Uterus (tissue), 4 donors: ENCODE measurements around the gene CDADC1. TPM values are rescaled to one million over a fixed set of nuclear protein-coding genes. Genes with fewer than 3 reads are reported as not detected.

Source experiments
- DNase-seq, 2 donors: peaks; one replicate each; pipeline ENCODE4 v3.0.0-alpha.2; 2019 to 2020
- H3K27ac ChIP-seq, 2 donors: fragments of 200-600 bp; sonication (generic); 1 replicate in 1 of 2; 2 replicates in 1 of 2; pipeline ENCODE4 v1.5.1; 2016 to 2018
- H3K27me3 ChIP-seq, 2 donors: fragments of 200-600 bp; sonication (generic); one replicate each; pipeline ENCODE4 v1.5.1; 2018 to 2019; ENCODE audit warnings: control low read depth in 1 of 2
- H3K36me3 ChIP-seq, 2 donors: fragments of 200-600 bp; sonication (generic); one replicate each; pipeline ENCODE4 v1.5.1; 2019; ENCODE audit warnings: control low read depth in 1 of 2
- H3K4me1 ChIP-seq, 2 donors: fragments of 200-600 bp; sonication (generic); one replicate each; pipeline ENCODE4 v1.5.1; 2018 to 2019; ENCODE audit warnings: control low read depth in 1 of 2
- H3K4me3 ChIP-seq, 2 donors: fragments of 200-600 bp; sonication (generic); 1 replicate in 1 of 2; 2 replicates in 1 of 2; pipeline ENCODE4 v1.5.1; 2018 to 2019; ENCODE audit warnings: mild to moderate bottlenecking in 1 of 2
- H3K9me3 ChIP-seq, 2 donors: fragments of 200-600 bp; sonication (generic); one replicate each; pipeline ENCODE4 v1.5.1; 2019; ENCODE audit warnings: control low read depth in 1 of 2
- CTCF ChIP-seq, 4 experiments: fragments of 200-600 bp in 2 of 4; fragments of 450-650 bp in 2 of 4; sonication (generic) in 2 of 4; IDR thresholded peaks; one replicate each; pipeline ENCODE4 v1.5.1; 2016 to 2019; ENCODE audit warnings: antibody characterized with exemption in 4 of 4, mild to moderate bottlenecking in 2 of 4, moderate library complexity in 1 of 4
- POLR2A ChIP-seq, 2 donors: fragments of 450-650 bp; IDR thresholded peaks; one replicate each; pipeline ENCODE4 v1.6.1; 2016; ENCODE audit warnings: antibody characterized with exemption in 2 of 2, mild to moderate bottlenecking in 1 of 2, moderate library complexity in 1 of 2
- intact Hi-C: fragments of 100-400 bp; cut with DNase I; formaldehyde crosslinking; loops from one replicate; pipeline ENCODE4 v1.15.1; 2023; ENCODE audit warnings: low total_unique reads
- total RNA-seq, 4 donors: library from RNA; depleted of rRNA in 3 of 4; stranded (reverse); fragments of >200 nt in 3 of 4; gene quantifications; one replicate each; pipeline versions ENCODE4 v1.1.0 to v1.2.4, GENCODE V29; 2014 to 2023
- donor health status: DM: yes; HTN: yes; CAD: no.

The CDADC1 gene
- total RNA-seq, 4 donors from 2014 or later, result 1.8 to 76.5 (median 10.9) TPM

DNA sequence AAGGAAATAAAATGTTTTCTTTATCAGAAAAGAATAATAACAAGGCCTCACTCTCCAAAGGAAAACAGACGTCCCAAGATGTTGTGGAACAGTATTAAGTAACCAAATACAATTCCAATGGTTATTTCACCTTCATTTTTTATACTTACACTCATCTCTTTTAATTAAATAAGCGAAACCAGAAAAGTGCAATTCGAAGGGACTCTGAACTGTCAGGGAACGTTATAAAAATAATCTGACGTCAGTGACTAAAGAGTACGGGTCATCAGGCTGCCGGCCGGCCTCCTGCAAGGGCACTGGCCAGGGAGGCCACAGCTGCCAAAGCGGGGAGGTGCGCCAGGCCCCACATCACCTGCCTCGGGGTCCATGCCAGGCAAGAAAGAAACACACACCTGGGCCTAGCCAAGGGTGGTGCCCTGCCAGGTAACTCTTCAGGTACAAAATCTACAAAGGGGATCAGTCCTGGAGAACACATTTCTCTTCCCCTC lies 61.2 kb downstream of the CDADC1 start:
- Histone ChIP-seq H3K9me3 (no peaks in the 10 kb centered on the region), H3K36me3 (no peaks in the 10 kb centered on the region), H3K4me3 (no peak overlapping the region), H3K4me1 (peaks cover 0 to 8% of the 10 kb centered on the region in 2 donors), H3K27ac (peak overlapping the region; percentile 88 to 97), H3K27me3 (no peaks in the 10 kb centered on the region)
- peak; percentile 61 to 65 for DNase-seq
- intact Hi-C loops, result loop anchor here (10.0 kb wide), 1 partner anchor 126 kb away; no protein-coding TSS in a partner anchor
- TF ChIP-seq POLR2A (IDR thresholded peaks at IDR 0.05) (no peak), CTCF (IDR thresholded peaks at IDR 0.05) (no peak)

- intact Hi-C loops, result no loop called here
- TF ChIP-seq CTCF (IDR thresholded peaks at IDR 0.05) (no peak), POLR2A (IDR thresholded peaks at IDR 0.05) (no peak)
- peaks cover 4 to 8% of the 10 kb centered on the region in 2 donors for H3K4me1 ChIP-seq
Observed at GRCh38 chr13:49310251-49310650, 62.5 kb downstream of the CDADC1 start.

DNA sequence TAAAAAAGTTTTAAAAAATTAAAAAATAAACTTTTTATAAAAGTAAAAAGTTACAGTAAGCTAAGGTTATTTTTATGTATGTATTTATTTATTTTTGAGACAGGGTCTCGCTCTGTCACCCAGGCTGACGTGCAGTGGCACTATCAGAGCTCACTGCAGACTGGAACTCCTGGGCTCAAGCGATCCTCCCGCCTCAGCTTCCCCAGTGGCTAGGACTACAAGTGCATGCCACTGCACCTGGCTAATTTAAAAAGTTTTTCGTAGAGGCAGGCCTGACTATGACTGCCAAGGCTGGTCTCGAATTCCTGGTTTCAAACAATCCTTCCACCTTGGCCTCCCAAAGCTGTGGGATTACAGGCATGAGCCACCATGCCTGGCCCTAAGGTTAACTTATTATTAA lies 64.1 kb downstream of the CDADC1 start:
- H3K27me3 ChIP-seq, result no peaks in the 10 kb centered on the region
- H3K4me1 ChIP-seq, result peaks cover 4 to 8% of the 10 kb centered on the region in 2 donors
- DNase-seq, result no peak
- no peak overlapping the region for H3K27ac ChIP-seq
- no peak for TF ChIP-seq CTCF (IDR thresholded peaks at IDR 0.05)
- TF ChIP-seq POLR2A (IDR thresholded peaks at IDR 0.05), result no peak
- intact Hi-C loops, result no loop called here
- H3K4me3 ChIP-seq, result no peak overlapping the region
- no peaks in the 10 kb centered on the region for H3K36me3 ChIP-seq
- no peaks in the 10 kb centered on the region for H3K9me3 ChIP-seq

More at GRCh38 chr13:49310251-49310650, 62.5 kb downstream of the CDADC1 start:
- DNase-seq, result no peak
- H3K4me3 ChIP-seq, result no peak overlapping the region
- H3K9me3 ChIP-seq, result no peaks in the 10 kb centered on the region
- H3K36me3 ChIP-seq, result no peaks in the 10 kb centered on the region
- H3K27ac ChIP-seq, result peak overlapping the region; percentile 88 to 97
- H3K27me3 ChIP-seq, result no peaks in the 10 kb centered on the region

DNA sequence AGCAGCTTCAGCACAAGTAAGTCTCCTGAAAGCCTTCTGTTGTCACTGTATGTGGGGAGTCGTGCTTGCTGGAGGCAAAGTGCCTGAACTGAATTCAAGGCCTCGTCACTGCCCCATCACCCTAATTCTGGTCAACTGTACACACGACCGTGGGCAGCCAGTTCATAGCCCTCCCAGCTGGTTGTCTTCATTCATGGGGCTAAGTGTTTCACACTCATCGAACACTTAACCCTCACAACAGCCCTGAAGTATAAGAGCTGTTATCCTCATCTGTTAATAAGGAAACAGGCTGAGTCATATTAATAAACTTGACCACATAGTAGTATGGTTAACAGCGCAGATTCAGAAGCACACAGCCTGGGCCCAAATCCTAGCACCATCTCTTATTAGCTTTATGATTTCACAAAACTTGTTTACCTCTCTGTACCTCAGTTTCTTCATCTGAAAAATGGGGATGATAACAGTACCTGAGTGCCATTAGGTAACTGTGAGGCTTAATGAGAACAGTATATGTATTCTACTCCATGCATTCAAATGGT lies 66.7 kb downstream of the CDADC1 start:
- no peak for DNase-seq
- Histone ChIP-seq H3K4me1 (peaks cover 4% of the 10 kb centered on the region in 2 donors), H3K27ac (peak overlapping the region; percentile 76 to 90), H3K36me3 (no peaks in the 10 kb centered on the region), H3K9me3 (no peaks in the 10 kb centered on the region), H3K4me3 (no peak overlapping the region), H3K27me3 (no peaks in the 10 kb centered on the region)
- TF ChIP-seq CTCF (IDR thresholded peaks at IDR 0.05) (no peak), POLR2A (IDR thresholded peaks at IDR 0.05) (no peak)
- intact Hi-C loops, result no loop called here

DNA sequence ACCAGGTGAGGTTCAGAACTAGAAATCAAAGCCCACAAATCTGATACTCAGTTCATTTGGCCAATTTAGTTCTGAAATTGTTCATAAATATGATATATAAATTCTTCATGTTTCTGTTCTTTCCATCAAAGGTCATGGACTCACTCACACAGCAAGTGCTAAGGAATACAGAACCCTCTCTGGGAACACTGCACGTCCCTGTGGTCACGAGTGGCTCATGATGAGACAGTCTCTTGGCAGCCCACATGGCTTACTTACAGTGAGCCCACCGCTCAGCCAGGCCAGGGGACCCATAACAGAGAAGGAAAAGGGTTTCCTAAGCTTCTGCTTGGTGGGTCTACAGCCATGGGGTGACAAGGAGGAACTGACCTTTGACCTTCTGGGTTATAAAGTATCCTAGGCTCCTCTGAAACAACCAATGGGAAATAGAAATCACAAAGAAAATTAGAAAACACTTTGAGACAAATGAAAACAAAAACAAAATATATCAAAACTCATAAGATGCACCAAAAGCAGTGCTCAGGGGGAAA lies 67.4 kb downstream of the CDADC1 start:
- Histone ChIP-seq H3K4me3 (no peak overlapping the region), H3K27me3 (no peaks in the 10 kb centered on the region), H3K27ac (peak overlapping the region in 1 of 2 donors; percentile 90), H3K9me3 (no peaks in the 10 kb centered on the region), H3K4me1 (peaks cover 4% of the 10 kb centered on the region in 2 donors), H3K36me3 (no peaks in the 10 kb centered on the region)
- intact Hi-C loops, result no loop called here
- DNase-seq, result no peak
- TF ChIP-seq POLR2A (IDR thresholded peaks at IDR 0.05), result no peak
- no peak for TF ChIP-seq CTCF (IDR thresholded peaks at IDR 0.05)
